ENCODE results near the gene MEA1. TPM values are rescaled to one million over a fixed set of nuclear protein-coding genes. Genes with fewer than 3 reads are reported as not detected.

MEA1 gene
- total and polyA plus RNA-seq, 2 of the 4 experiments (the other 2 are of a cell fraction), result 116 to 126 TPM

- ATAC-seq (ENCODE audit: low read depth), result peak; percentile 35; the same call in 1 of the 2 replicates
- H2AK5ac ChIP-seq (ENCODE audit: low read depth, low read length), result no peak overlapping the region
- intact Hi-C loops (cut with micrococcal nuclease), result no loop called here
- no peaks in the 10 kb centered on the region for H3K9me3 ChIP-seq (ENCODE audit: control insufficient read depth, insufficient read depth, low read length)
- ChIA-PET POLR2A (ENCODE audit: unreplicated experiment) (interaction anchor here (0.7 kb wide), 1 partner anchor 15 kb away, joined by 3 read pairs; no protein-coding TSS in a partner anchor), CTCF (interaction anchor here (0.6 to 0.9 kb wide), 3 partner anchors 12 to 485 kb away, joined by 3 to 5 read pairs (median 4); partner anchors contain the start of genes KLHDC3 and PPP2R5D)
- no peak overlapping the region for H3K18ac ChIP-seq (ENCODE audit: low read depth, low read length)
- H4K91ac ChIP-seq (ENCODE audit: insufficient read depth, low read depth, low read length), result no peak overlapping the region
- no TSS peak for BruUV-seq (replicated peaks)
- H2BK15ac ChIP-seq (ENCODE audit: low read depth, low read length), result no peak overlapping the region
- H3K4me1 ChIP-seq (ENCODE audit: control insufficient read depth, insufficient read depth, low read length), result no peaks in the 10 kb centered on the region
- H4K20me1 ChIP-seq (ENCODE audit: insufficient read depth, low read length), result no peaks in the 10 kb centered on the region; the same call in 1 of the 2 replicates
- H3K23ac ChIP-seq (ENCODE audit: low read depth, low read length), result no peak overlapping the region
- H3K9ac ChIP-seq (ENCODE audit: low read depth, low read length), result no peak overlapping the region
- H2BK120ac ChIP-seq (ENCODE audit: low read depth, low read length), result no peak overlapping the region
- H3K9me1 ChIP-seq (ENCODE audit: insufficient read depth, low read length), result peaks cover 6% of the 10 kb centered on the region; the same call in 1 of the 2 replicates
- peaks cover 16 to 41% of the 10 kb centered on the region in 2 experiments for H3K79me1 ChIP-seq (ENCODE audit: low read depth in 1 of 2, low read length in 2 of 2)
- no peak overlapping the region for H2AK9ac ChIP-seq (replicated peaks; ENCODE audit: low read depth, low read length, poor library complexity)
- H3K4me3 ChIP-seq (ENCODE audit: insufficient read depth, low read depth, low read length), result no peak overlapping the region
- no peak overlapping the region for H2AFZ ChIP-seq (replicated peaks; ENCODE audit: low read length, poor library complexity)
- no peak overlapping the region for H3K14ac ChIP-seq (replicated peaks; ENCODE audit: low read depth, low read length)
- no peak overlapping the region for H3K4ac ChIP-seq (ENCODE audit: low read depth, low read length)
- H4K8ac ChIP-seq (ENCODE audit: low read depth in 2 of 2, low read length in 2 of 2), result no peak overlapping the region
- H3K4me2 ChIP-seq (ENCODE audit: low read depth, low read length), result no peak overlapping the region
- no peak overlapping the region for H2BK20ac ChIP-seq (ENCODE audit: low read depth, low read length)
- dilution Hi-C loops (cut with HindIII; ENCODE audit: low sequenced_read_pairs, unreplicated experiment), result no loop called here
- H3K56ac ChIP-seq (ENCODE audit: extremely low read depth, insufficient read depth, low read length), result no peak overlapping the region; the same call in 1 of the 2 replicates
- no peak overlapping the region for H4K5ac ChIP-seq (ENCODE audit: low read depth, low read length)
- no peaks in the 10 kb centered on the region for H3K27me3 ChIP-seq (ENCODE audit: control insufficient read depth, insufficient read depth, low read length)
- H3K27ac ChIP-seq (ENCODE audit: insufficient read depth, low read length), result no peak overlapping the region
- no peak for DNase-seq
- H2BK5ac ChIP-seq (ENCODE audit: low read depth, low read length, poor library complexity, severe bottlenecking), result no peak overlapping the region
- in situ Hi-C loops (cut with MboI; ENCODE audit: low sequenced_read_pairs), result no loop called here
- peaks cover 3% of the 10 kb centered on the region for H3K36me3 ChIP-seq (ENCODE audit: control insufficient read depth, insufficient read depth, low read length)
- TF ChIP-seq MXI1 (IDR thresholded peaks at IDR 0.05; ENCODE audit: borderline replicate concordance, low read depth, low read length), result no peak
- TF ChIP-seq CTCF (conservative IDR thresholded peaks at IDR 0.05; ENCODE audit: low read depth, low read length), result peak; percentile 19; the same call in 1 of the 2 replicates
These were observed 17.2 kb downstream of the MEA1 start for GRCh38 chr6:42996513-42996912.

Measured in IMR-90 (cell line).